GM21528 (cell line): ENCODE measurements around the gene ITGB7.
A peak's percentile ranks its signal among the peaks of the same experiment; 100 is the strongest.
"Not testable (repeated sequence)": the region's sequence is repeated elsewhere in the genome, so short reads cannot be mapped to it uniquely, and the experiment has no call there.

ENCODE experiments used
- ATAC-seq: cut with Tn5 transposase; IDR thresholded peaks from one replicate; pipeline ENCODE4 v1.9.1; 2021; ENCODE audit warnings: mild to moderate bottlenecking, moderate library complexity; ENCODE audit not compliant: unreplicated experiment, low FRiP score

Gene ITGB7

GRCh38 chr12:53217931-53218307, 10.9 kb upstream of the ITGB7 start:
- ATAC-seq: no peak

- ATAC-seq: no peak
Observed at GRCh38 chr12:53217051-53217930, 10.2 kb upstream of the ITGB7 start.

GRCh38 chr12:53215497-53215896, 8.4 kb upstream of the ITGB7 start:
- ATAC-seq: no peak

GRCh38 chr12:53214687-53215455, 7.8 kb upstream of the ITGB7 start:
- no peak for ATAC-seq

GRCh38 chr12:53214221-53214620, 7.2 kb upstream of the ITGB7 start:
- no peak for ATAC-seq

GRCh38 chr12:53213348-53213747, 6.3 kb upstream of the ITGB7 start:
- ATAC-seq: no peak

- ATAC-seq: no peak
Observed at GRCh38 chr12:53212931-53213330, 5.9 kb upstream of the ITGB7 start.

- ATAC-seq: no peak
Observed at GRCh38 chr12:53211476-53212381, 4.7 kb upstream of the ITGB7 start.

- ATAC-seq: no peak
Observed at GRCh38 chr12:53210843-53211242, 3.8 kb upstream of the ITGB7 start.

GRCh38 chr12:53208877-53209463, 1.9 kb upstream of the ITGB7 start:
- no peak for ATAC-seq

GRCh38 chr12:53208435-53208834, 1.4 kb upstream of the ITGB7 start:
- ATAC-seq: no peak

- peak; percentile 62 for ATAC-seq
Observed at GRCh38 chr12:53205747-53206419, 1.2 kb downstream of the ITGB7 start.

- ATAC-seq: no peak
Observed at GRCh38 chr12:53204351-53204750, 2.7 kb downstream of the ITGB7 start.

- not testable (repeated sequence) for ATAC-seq
Observed at GRCh38 chr12:53202316-53202715, 4.7 kb downstream of the ITGB7 start.

- ATAC-seq: no peak
Observed at GRCh38 chr12:53201639-53202038, 5.4 kb downstream of the ITGB7 start.

- no peak for ATAC-seq
Observed at GRCh38 chr12:53201177-53201541, 5.9 kb downstream of the ITGB7 start.

- peak; percentile 61 for ATAC-seq
Observed at GRCh38 chr12:53200458-53201176, 6.4 kb downstream of the ITGB7 start.

GRCh38 chr12:53200107-53200457, 7.0 kb downstream of the ITGB7 start:
- ATAC-seq: peak; percentile 13

- no peak for ATAC-seq
Observed at GRCh38 chr12:53199700-53200099, 7.4 kb downstream of the ITGB7 start.
